ENCODE data around the gene ARHGAP19.

ARHGAP19 gene

GRCh38 chr10:97228130-97228774, 64.2 kb downstream of the ARHGAP19 start:
- DNase-seq (ENCODE audit: low spot score): no peak

DNA sequence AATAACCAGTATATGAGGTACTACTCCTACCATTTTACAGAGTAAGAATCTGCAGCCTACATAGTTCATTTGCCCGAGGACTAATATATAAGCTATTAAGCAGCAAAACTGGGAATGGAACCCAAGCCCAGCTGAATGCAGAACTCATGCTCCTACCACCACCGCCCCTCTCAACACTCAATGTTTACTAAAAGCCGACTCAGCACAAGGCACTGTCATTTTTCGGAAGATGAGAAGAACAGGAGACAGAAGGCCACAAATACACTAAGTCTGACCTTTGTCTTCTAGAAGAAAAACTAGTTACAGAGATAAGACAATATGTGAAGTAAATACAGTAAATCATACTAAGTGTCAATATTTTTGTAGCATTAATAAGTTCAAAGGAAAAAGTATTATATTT, 66.0 kb downstream of the ARHGAP19 start:
- no peak for DNase-seq (ENCODE audit: low spot score)

DNA sequence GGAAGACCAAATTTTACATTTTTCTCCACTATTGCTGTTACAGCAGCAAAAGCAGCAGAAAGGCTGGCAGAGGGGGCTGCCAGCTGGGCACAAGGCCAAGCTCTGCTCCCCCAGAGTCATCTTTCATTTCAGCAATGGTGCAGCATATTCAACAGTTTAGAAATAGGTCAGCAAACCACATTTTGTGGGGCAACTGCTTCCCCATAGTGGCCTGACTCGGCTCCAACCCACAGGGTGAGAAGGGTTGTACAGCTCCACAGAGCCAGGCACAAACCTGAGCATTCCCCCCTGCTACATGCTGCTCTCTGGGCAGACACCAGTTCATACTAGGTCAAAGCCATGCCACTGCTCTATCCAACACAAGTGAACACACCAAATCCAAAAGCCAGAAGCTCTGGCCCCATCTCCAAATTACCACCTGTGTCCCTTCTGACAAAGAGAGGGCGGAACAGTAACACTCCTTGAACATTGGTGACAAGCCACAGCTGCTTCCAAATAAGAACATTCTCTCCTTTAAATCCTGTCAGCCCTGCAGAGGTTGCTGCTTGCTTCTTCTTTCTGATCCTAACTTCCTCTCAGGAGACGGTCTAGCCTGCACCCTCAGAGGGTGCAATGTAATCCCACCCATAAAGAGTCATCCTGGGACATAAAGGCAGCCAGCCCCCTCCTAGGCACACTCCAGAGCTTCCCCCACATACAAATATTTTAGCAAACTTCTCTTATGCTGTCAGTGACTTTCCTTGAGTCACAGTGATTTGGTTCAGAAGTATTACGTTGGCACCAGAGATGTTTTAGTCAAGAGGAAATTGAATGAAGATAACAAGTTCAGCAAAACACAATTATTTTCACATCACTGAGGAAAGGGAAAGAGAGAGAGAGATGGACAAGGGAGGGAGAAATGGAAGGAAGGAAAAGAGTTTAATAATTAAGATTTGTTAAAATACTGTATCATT, 67.7 kb downstream of the ARHGAP19 start:
- DNase-seq (ENCODE audit: low spot score): no peak

DNA sequence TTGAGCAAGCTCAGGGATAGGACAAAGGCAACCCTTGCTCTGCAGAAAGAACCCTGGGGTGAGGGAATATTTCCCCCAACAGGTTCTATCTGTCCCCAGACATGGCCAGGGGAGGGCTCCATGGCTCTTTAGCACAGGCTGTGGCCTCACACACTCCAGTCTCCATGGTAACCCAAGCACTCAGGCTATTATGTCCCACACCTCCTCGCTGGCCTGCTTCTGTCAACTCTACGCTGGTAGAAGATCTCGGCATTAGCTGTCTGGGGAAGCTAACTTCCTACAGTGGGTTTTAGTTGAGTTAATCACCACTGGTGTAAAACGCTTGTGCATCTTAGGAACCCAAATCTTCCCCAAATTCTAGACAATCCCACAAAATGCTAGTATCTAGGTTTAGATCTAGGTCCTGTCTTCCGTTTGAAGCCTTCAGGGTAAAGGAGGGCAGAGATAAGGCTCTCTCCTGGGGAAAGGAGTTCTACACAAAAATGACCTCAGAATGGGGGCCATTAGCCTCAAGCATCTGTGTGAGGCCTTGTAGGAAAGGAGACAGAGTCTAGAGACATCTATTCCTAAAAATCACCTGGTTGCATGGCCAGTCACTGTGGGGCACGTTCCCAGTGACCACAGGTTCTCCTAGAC, 70.0 kb downstream of the ARHGAP19 start:
- no peak for DNase-seq (ENCODE audit: low spot score)

- no peak for DNase-seq (ENCODE audit: low spot score)
These were observed 72.1 kb downstream of the ARHGAP19 start for GRCh38 chr10:97220355-97220754.

DNA sequence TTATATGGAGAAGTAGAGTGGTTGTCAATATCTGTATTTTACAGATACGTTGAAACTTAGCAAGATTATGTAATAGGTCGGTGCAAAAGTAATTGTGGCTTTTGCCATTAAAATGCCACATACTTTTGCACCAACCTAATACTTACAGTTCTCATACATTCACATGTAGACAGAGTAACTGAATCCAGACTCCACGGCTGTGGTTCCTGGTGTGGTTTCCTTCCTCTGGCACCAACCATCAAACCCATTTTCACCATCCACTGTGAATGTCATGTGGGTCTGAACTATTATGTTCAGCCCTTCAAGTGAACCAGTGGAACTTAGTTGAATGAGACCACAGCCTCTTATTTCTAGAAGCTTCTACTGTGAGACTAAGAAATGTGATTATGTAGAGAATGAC, 75.1 kb downstream of the ARHGAP19 start:
- no peak for DNase-seq (ENCODE audit: low spot score)

GRCh38 chr10:97215619-97216260, 76.7 kb downstream of the ARHGAP19 start:
- no peak for DNase-seq (ENCODE audit: low spot score)

DNA sequence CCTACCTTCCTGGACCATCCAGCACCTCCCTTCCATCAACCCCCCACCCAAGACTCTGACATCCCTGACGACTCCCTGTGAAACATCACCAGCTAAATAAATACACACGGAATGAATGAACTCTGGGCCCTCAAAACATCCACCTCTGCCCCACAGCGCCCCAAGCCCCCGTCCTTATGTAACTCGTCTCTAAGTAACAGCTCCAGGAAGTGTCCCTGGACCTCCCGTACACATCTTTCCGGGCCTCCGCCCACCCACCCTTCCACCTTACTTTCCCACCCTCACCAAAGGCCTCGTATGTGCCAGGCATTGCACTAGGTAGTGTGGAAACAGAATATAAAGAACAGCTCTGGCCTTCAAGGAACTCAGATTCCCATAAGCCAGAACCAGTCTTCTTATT, 79.0 kb downstream of the ARHGAP19 start:
- DNase-seq (ENCODE audit: low spot score): no peak

- no peak for DNase-seq (ENCODE audit: low spot score)
These were observed 81.2 kb downstream of the ARHGAP19 start for GRCh38 chr10:97211229-97211628.

- DNase-seq (ENCODE audit: low spot score): peak; percentile 72
These were observed 81.9 kb downstream of the ARHGAP19 start for GRCh38 chr10:97210543-97210960.

- DNase-seq (ENCODE audit: low spot score): no peak
These were observed 84.6 kb downstream of the ARHGAP19 start for GRCh38 chr10:97207756-97208346.

GRCh38 chr10:97207131-97207530, 85.3 kb downstream of the ARHGAP19 start:
- DNase-seq (ENCODE audit: low spot score): no peak

GRCh38 chr10:97204826-97205679, 87.4 kb downstream of the ARHGAP19 start:
- DNase-seq (ENCODE audit: low spot score): no peak

DNA sequence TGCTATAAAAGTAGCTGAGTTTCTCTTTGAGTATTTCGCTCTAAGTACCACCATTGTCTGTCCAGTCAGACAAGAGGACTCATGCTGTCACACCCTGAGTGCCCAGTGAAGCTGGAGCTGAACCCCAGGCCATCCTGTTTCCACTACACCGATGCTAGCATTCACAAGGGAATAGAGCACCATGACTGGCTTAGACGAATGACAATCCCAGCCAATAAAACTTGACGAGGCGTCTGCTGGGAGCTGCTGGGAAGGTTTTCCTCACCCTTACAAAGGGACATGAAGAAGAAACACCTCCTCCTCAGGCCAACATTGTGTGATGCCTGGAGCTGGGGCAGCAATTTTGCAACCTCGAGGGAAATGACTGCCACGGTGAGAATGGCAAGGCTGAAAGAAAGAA, 89.2 kb downstream of the ARHGAP19 start:
- DNase-seq (ENCODE audit: low spot score): no peak

DNA sequence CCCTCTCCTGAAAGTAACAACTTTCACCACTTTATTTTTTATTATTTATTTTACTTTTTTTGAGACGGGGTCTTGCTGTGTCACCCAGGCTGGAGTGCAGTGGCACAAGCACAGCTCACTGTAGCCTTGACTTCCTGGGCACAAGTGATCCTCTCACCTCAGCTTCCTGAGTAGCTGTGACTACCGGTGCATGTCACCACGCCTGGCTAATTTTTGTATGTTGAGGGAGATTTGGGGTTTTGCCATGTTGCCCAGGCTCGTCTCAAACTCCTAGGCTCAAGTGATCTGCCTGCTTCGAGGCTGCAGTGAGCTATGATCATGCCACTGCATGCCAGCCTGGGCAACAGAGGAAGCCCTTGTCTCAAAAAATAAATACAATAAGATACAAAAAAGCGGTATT, 91.8 kb downstream of the ARHGAP19 start:
- no peak for DNase-seq (ENCODE audit: low spot score)

GRCh38 chr10:97199152-97199551, 93.3 kb downstream of the ARHGAP19 start:
- no peak for DNase-seq (ENCODE audit: low spot score)

DNA sequence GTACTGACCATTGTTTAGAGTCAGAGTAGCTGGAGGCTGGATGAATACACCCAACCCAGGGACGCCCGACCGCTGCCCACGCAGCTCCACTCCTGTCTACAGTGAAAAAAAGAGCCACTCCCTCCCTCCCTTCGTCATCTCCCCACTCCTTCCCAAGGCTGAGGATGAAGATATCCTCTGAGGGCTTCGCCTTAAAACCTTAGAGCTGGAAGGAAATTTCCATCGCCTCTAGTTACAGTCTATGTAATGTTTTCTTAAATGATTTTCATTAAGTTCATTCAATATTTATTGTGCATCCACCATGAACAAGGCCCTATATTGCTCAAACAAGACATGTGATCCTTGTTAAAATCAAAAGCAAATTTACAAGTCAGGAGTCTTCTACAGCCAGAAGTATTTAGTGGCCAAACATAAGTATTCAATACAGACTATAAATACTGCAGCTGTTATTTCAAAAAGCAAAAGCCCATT, 95.4 kb downstream of the ARHGAP19 start:
- no peak for DNase-seq (ENCODE audit: low spot score)

- peak; percentile 45 for DNase-seq (ENCODE audit: low spot score)
These were observed 96.0 kb downstream of the ARHGAP19 start for GRCh38 chr10:97196223-97197029.

GRCh38 chr10:97195706-97196222, 96.7 kb downstream of the ARHGAP19 start:
- DNase-seq (ENCODE audit: low spot score): no peak

GRCh38 chr10:97192952-97193435, 99.4 kb downstream of the ARHGAP19 start:
- no peak for DNase-seq (ENCODE audit: low spot score)

All from pons (tissue), 1 donor.